HepG2 (cell line): ENCODE results near the gene ARID3C. TPM values are rescaled to one million over a fixed set of nuclear protein-coding genes. Genes with fewer than 3 reads are reported as not detected.

ENCODE experiments used
- ATAC-seq: fragments of 200-7000 bp; cut with Tn5 transposase; 3 replicates; pipeline ENCODE4 v1.9.1; 2020; ENCODE audit warnings: mild to moderate bottlenecking, moderate library complexity
- BruUV-seq: library from RNA; stranded (reverse); fragments of 400-500 nt; replicated peaks from 2 replicates; lab custom pipeline; 2021; lab: Mats Ljungman, UMichigan
- CTCF ChIA-PET: fragments of 300-600 bp; formaldehyde crosslinking; extraction: SDS; loops from one replicate; lab custom pipeline; 2021; ENCODE audit warnings: low total read pairs, inconsistent platforms, low intra/inter-chr PET ratio; lab: Yijun Ruan, JAX
- POLR2A ChIA-PET: fragments of 350-600 bp; sonication (Branson Sonifier 250); formaldehyde crosslinking; loops from one replicate; lab custom pipeline; 2020; ENCODE audit warnings: antibody characterized with exemption, inconsistent platforms; lab: Yijun Ruan, JAX
- DNase-seq: peaks from one replicate; pipeline ENCODE4 v3.0.0-alpha.2; 2015; ENCODE audit warnings: low spot score
- FAIRE-seq: peaks from 3 replicates; lab custom pipeline; 2011; peaks lifted over from hg19 to GRCh38; lab: Jason Lieb, UNC
- H2AFZ ChIP-seq: one replicate; pipeline ENCODE4 v1.6.1; 2011; ENCODE audit warnings: low read length, inconsistent platforms
- H3K27ac ChIP-seq: fragments of 300-600 bp; 3 replicates; pipeline ENCODE4 v1.8.0; 2011; ENCODE audit warnings: mixed run types, mild to moderate bottlenecking, mixed read lengths, low read length, inconsistent platforms; ENCODE audit not compliant: insufficient read depth; ENCODE audit errors: extremely low read length
- H3K27me3 ChIP-seq, 2 experiments: fragments of 200-600 bp in 1 of 2; 2 replicates in 1 of 2; 3 replicates in 1 of 2; pipeline versions ENCODE4 v1.6.0 to v1.8.0; 2011; ENCODE audit warnings: low read length in 2 of 2, mild to moderate bottlenecking in 2 of 2, moderate library complexity in 2 of 2, inconsistent platforms in 1 of 2; ENCODE audit not compliant: insufficient read depth in 2 of 2, control insufficient read depth in 1 of 2
- H3K36me3 ChIP-seq, 2 experiments: fragments of 200-600 bp in 1 of 2; replicated peaks in 1 of 2; 2 replicates in 1 of 2; 3 replicates in 1 of 2; pipeline versions ENCODE4 v1.5.1 to v1.8.0; 2011; ENCODE audit warnings: low read length in 2 of 2, inconsistent platforms in 1 of 2; ENCODE audit not compliant: insufficient read depth in 2 of 2, control insufficient read depth in 1 of 2
- H3K4me1 ChIP-seq: 2 replicates; pipeline ENCODE4 v1.5.1; 2012; ENCODE audit warnings: low read length, inconsistent platforms; ENCODE audit not compliant: insufficient read depth
- H3K4me2 ChIP-seq: 2 replicates; pipeline ENCODE4 v1.6.0; 2011; ENCODE audit warnings: low read depth, low read length, inconsistent platforms
- H3K4me3 ChIP-seq, 3 experiments: fragments of 200-600 bp in 1 of 3; sonication (generic), shearing (Covaris generic) in 1 of 3; replicated peaks in 1 of 3; 2 replicates each; pipeline ENCODE4 v1.5.1; 2011 to 2016; ENCODE audit warnings: low read length in 3 of 3, inconsistent platforms in 2 of 3, low read depth in 2 of 3, mild to moderate bottlenecking in 2 of 3, control low read depth in 1 of 3, mixed read lengths in 1 of 3; ENCODE audit not compliant: insufficient read depth in 1 of 3
- H3K79me2 ChIP-seq: one replicate; pipeline ENCODE4 v1.6.1; 2011; ENCODE audit warnings: low read length, inconsistent platforms; ENCODE audit not compliant: insufficient read depth
- H3K9ac ChIP-seq: 2 replicates; pipeline ENCODE4 v1.6.0; 2011; ENCODE audit warnings: mild to moderate bottlenecking, low read depth, low read length, inconsistent platforms; ENCODE audit not compliant: insufficient read depth
- H3K9me3 ChIP-seq: 2 replicates; pipeline ENCODE4 v1.5.1; 2012; ENCODE audit warnings: mild to moderate bottlenecking, low read length
- H4K20me1 ChIP-seq: 2 replicates; pipeline ENCODE4 v1.6.0; 2011; ENCODE audit warnings: inconsistent platforms, mild to moderate bottlenecking, low read length, moderate library complexity; ENCODE audit not compliant: insufficient read depth
- ETV5 ChIP-seq: IDR thresholded peaks from 2 replicates; pipeline ENCODE4 v1.6.1; 2018; ENCODE audit warnings: missing biosample characterization, missing genetic modification reagents, inconsistent platforms, borderline replicate concordance
- HMG20A ChIP-seq: IDR thresholded peaks from 2 replicates; pipeline ENCODE4 v1.6.1; 2016; ENCODE audit warnings: borderline replicate concordance
- KMT2A ChIP-seq: sonication (generic); formaldehyde crosslinking; IDR thresholded peaks from 2 replicates; pipeline ENCODE4 v1.4.0; 2020; ENCODE audit warnings: missing genetic modification reagents
- MAFF ChIP-seq: IDR thresholded peaks from 2 replicates; pipeline ENCODE4 v1.6.1; 2011; ENCODE audit warnings: low read depth, low read length, improper control_type of control experiment
- NFKBIZ ChIP-seq: IDR thresholded peaks from 2 replicates; pipeline ENCODE4 v1.6.1; 2018; ENCODE audit warnings: missing genetic modification reagents, missing compliant biosample characterization
- REST ChIP-seq, 2 experiments: IDR thresholded peaks; 2 replicates each; pipeline ENCODE4 v1.6.1; 2011 to 2012; ENCODE audit warnings: low read length in 2 of 2, borderline replicate concordance in 1 of 2, low read depth in 1 of 2, mild to moderate bottlenecking in 1 of 2, moderate library complexity in 1 of 2
- TEF ChIP-seq: sonication (generic); formaldehyde crosslinking; IDR thresholded peaks from 2 replicates; pipeline ENCODE4 v1.5.0; 2020; ENCODE audit warnings: missing genetic modification reagents
- ZNF232 ChIP-seq: sonication (generic); formaldehyde crosslinking; IDR thresholded peaks from 2 replicates; pipeline ENCODE4 v1.4.0; 2020; ENCODE audit warnings: missing genetic modification reagents, borderline replicate concordance
- ZNF496 ChIP-seq: sonication (generic); formaldehyde crosslinking; IDR thresholded peaks from 2 replicates; pipeline ENCODE4 v1.8.1; 2023; ENCODE audit warnings: mild to moderate bottlenecking, moderate library complexity, missing genetic modification reagents; ENCODE audit not compliant: insufficient replicate concordance
- ZNF619 ChIP-seq: sonication (generic); formaldehyde crosslinking; IDR thresholded peaks from 2 replicates; pipeline ENCODE4 v1.4.0; 2020; ENCODE audit warnings: mild to moderate bottlenecking, missing genetic modification reagents
- WGBS: methylation state at CpG from one replicate; pipeline ENCODE4 v1.1.6; 2017; ENCODE audit warnings: low lambda C conversion rate; 5-methylcytosine and 5-hydroxymethylcytosine counted together
- in situ Hi-C: cut with HindIII; loops from 2 replicates; pipeline ENCODE4 v1.10.0; 2017; ENCODE audit warnings: low pct_unique_long_range_greater_than_20kb; ENCODE audit not compliant: extremely low pct_ligation_motif_present
- intact Hi-C: fragments of 100-400 bp; cut with micrococcal nuclease; formaldehyde crosslinking; loops from one replicate; pipeline ENCODE4 v1.10.0; 2022; ENCODE audit not compliant: unreplicated experiment
- polyA plus RNA-seq, 8 experiments: library from polyadenylated mRNA; depleted of rRNA in 3 of 8; stranded (reverse) in 7 of 8; unstranded in 1 of 8; fragments of >200 nt; fragmentation: Illumina TruSeq in 4 of 8; extraction: Trizol in 4 of 8; gene quantifications; 2 replicates each; pipeline versions ENCODE4 v1.2.1 to v1.2.3, GENCODE V29; 2011 to 2016; ENCODE audit warnings: low read depth in 4 of 8, missing spikeins in 1 of 8, mixed read lengths in 1 of 8; ENCODE audit not compliant: insufficient read depth in 1 of 8
- total RNA-seq, 5 experiments: library from RNA; depleted of rRNA; stranded (reverse); fragments of >200 nt; fragmentation: Illumina TruSeq; extraction: Trizol; gene quantifications; 2 replicates each; pipeline ENCODE4 v1.2.3, GENCODE V29; 2016; ENCODE audit warnings: low read depth in 1 of 5
- TF ChIP-seq, protein P1 (sequence below): sonication (generic); formaldehyde crosslinking; IDR thresholded peaks from 2 replicates; pipeline ENCODE4 v1.4.0; 2020; ENCODE audit warnings: mild to moderate bottlenecking, missing genetic modification reagents
- TF ChIP-seq, protein P2 (sequence below): sonication (generic); formaldehyde crosslinking; IDR thresholded peaks from 2 replicates; pipeline ENCODE4 v1.4.0; 2020; ENCODE audit warnings: missing genetic modification reagents

Gene ARID3C
- total and polyA plus RNA-seq, 2 of the 13 experiments (the other 11 are each of a cell fraction or from before 2014, with no cell fraction given), result not detected

GRCh38 chr9:34611251-34611810 lies 17.5 kb downstream of the ARID3C start:
- intact Hi-C loops, result no loop called here
- Histone ChIP-seq H3K4me1 (peaks cover 40% of the 10 kb centered on the region), H3K4me3 (peak overlapping the region; percentile 84 to 91 (median 89)), H3K27me3 (no peaks in the 10 kb centered on the region), H3K36me3 (no peaks in the 10 kb centered on the region), H3K79me2 (peaks cover 6% of the 10 kb centered on the region), H3K9me3 (no peaks in the 10 kb centered on the region), H4K20me1 (no peaks in the 10 kb centered on the region; the same call in 1 of the 2 replicates), H3K27ac (peak overlapping the region; percentile 78), H2AFZ (no peak overlapping the region), H3K9ac (peak overlapping the region; percentile 95), H3K4me2 (peak overlapping the region; percentile 77)
- ChIA-PET POLR2A (interaction anchor here (1.2 to 2.2 kb wide), 2 partner anchors 9 to 26 kb away, joined by 4 to 13 read pairs; partner anchors contain the start of genes DCTN3 and SIGMAR1), CTCF (interaction anchor here (3.5 kb wide), 1 partner anchor 22 kb away, joined by 54 read pairs; no protein-coding TSS in a partner anchor)
- in situ Hi-C loops, result no loop called here
- BruUV-seq, result TSS peak; percentile 73
- WGBS, result 17% methylated on average over 7 of the region's 10 CpGs
- DNase-seq (no peak), FAIRE-seq (peak; percentile 8), ATAC-seq (peak; percentile 19)
- TF ChIP-seq HMG20A (no peak), KMT2A (peak; percentile 4; the same call in 1 of the 2 replicates), REST (IDR thresholded peaks at IDR 0.05; ENCODE audit: borderline replicate concordance in 1 of 2, low read depth in 1 of 2, low read length in 2 of 2) (0 out of 4 replicates have a peak, but pooled peaks of 1 of the 2 experiments have one; percentile 0), ETV5 (CRISPR knock-in tag) (no peak), TEF (CRISPR knock-in tag) (no peak), ZNF496 (no peak), MAFF (no peak), ZNF619 (CRISPR knock-in tag) (no peak; the same call in 1 of the 2 replicates), ZNF232 (peak; percentile 4; the same call in 1 of the 2 replicates), NFKBIZ (CRISPR knock-in tag) (0 out of 2 replicates have a peak, but pooled peaks have one; percentile 17)
- TF ChIP-seq, protein P1, sequence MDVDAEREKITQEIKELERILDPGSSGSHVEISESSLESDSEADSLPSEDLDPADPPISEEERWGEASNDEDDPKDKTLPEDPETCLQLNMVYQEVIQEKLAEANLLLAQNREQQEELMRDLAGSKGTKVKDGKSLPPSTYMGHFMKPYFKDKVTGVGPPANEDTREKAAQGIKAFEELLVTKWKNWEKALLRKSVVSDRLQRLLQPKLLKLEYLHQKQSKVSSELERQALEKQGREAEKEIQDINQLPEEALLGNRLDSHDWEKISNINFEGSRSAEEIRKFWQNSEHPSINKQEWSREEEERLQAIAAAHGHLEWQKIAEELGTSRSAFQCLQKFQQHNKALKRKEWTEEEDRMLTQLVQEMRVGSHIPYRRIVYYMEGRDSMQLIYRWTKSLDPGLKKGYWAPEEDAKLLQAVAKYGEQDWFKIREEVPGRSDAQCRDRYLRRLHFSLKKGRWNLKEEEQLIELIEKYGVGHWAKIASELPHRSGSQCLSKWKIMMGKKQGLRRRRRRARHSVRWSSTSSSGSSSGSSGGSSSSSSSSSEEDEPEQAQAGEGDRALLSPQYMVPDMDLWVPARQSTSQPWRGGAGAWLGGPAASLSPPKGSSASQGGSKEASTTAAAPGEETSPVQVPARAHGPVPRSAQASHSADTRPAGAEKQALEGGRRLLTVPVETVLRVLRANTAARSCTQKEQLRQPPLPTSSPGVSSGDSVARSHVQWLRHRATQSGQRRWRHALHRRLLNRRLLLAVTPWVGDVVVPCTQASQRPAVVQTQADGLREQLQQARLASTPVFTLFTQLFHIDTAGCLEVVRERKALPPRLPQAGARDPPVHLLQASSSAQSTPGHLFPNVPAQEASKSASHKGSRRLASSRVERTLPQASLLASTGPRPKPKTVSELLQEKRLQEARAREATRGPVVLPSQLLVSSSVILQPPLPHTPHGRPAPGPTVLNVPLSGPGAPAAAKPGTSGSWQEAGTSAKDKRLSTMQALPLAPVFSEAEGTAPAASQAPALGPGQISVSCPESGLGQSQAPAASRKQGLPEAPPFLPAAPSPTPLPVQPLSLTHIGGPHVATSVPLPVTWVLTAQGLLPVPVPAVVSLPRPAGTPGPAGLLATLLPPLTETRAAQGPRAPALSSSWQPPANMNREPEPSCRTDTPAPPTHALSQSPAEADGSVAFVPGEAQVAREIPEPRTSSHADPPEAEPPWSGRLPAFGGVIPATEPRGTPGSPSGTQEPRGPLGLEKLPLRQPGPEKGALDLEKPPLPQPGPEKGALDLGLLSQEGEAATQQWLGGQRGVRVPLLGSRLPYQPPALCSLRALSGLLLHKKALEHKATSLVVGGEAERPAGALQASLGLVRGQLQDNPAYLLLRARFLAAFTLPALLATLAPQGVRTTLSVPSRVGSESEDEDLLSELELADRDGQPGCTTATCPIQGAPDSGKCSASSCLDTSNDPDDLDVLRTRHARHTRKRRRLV (CRISPR knock-in tag), result 0 out of 2 replicates have a peak, but pooled peaks have one; percentile 9
- TF ChIP-seq, protein P2, sequence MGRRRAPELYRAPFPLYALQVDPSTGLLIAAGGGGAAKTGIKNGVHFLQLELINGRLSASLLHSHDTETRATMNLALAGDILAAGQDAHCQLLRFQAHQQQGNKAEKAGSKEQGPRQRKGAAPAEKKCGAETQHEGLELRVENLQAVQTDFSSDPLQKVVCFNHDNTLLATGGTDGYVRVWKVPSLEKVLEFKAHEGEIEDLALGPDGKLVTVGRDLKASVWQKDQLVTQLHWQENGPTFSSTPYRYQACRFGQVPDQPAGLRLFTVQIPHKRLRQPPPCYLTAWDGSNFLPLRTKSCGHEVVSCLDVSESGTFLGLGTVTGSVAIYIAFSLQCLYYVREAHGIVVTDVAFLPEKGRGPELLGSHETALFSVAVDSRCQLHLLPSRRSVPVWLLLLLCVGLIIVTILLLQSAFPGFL (CRISPR knock-in tag), result 0 out of 2 replicates have a peak, but pooled peaks have one; percentile 24
